GF-D8 (cell line): Measurements from ENCODE around the gene LCOR.
"Not testable (repeated sequence)": the region's sequence is repeated elsewhere in the genome, so short reads cannot be mapped to it uniquely, and the experiment has no call there.

Source experiments
- DNase-seq: peaks from one replicate; lab custom pipeline; 2025; lab: John Stamatoyannopoulos, UW

LCOR gene

DNA sequence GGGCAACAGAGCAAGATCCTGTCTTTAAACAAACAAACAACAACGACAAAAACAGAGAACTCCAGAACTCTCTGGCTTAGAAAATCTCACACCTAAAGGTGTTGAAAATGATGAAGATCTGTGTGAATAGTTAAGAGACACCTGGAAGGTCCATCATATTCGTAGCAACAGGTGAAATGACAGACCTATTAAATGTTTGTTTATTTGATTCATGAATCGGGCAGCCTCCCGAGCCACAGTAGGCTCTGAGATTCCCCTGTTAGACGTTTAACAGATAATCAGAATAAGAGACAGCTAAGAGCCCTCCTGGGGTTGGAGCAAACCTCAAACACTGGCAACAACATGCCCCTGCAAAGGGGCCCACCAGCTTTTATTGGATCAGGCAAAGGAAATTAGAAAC is 103.7 kb downstream of the LCOR start:
- DNase-seq, result no peak

DNA sequence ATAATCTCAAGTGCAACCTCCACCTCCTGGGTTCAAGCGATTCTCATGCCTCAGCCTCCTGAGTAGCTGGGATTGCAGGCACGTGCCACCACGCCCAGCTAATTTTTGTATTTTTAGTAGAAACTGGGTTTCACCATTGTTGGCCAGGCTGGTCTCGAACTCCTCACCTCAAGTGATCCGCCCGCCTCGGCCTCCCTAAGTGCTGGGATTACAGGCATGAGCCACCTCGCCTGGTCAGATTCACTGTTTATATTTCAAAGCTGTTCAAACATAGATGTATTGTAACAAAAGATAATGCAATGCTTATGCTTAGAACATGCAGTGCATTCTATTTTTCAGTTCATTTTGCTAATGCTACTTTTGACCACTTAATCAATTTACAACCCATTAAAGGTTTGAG is 111.1 kb downstream of the LCOR start:
- DNase-seq, result not testable (repeated sequence)

DNA sequence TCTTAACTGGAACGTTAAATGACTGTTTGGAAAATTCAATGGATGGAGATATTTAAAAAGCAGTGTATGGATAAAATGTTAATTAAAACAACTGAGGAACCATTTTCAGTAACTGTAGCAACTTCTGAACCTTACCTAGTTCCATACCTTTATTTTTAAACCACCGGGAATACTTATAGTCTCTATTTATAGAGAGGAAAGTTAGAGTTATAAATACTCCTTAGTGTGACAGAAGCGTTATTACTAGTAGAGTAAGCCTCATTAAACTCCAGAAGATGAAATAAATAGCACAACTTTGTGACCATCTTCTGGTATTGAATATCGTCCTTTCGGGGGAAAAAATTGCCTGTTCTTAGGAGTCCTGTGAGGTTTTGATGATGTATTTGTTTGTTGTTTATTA is 114.9 kb downstream of the LCOR start:
- DNase-seq, result no peak

DNA sequence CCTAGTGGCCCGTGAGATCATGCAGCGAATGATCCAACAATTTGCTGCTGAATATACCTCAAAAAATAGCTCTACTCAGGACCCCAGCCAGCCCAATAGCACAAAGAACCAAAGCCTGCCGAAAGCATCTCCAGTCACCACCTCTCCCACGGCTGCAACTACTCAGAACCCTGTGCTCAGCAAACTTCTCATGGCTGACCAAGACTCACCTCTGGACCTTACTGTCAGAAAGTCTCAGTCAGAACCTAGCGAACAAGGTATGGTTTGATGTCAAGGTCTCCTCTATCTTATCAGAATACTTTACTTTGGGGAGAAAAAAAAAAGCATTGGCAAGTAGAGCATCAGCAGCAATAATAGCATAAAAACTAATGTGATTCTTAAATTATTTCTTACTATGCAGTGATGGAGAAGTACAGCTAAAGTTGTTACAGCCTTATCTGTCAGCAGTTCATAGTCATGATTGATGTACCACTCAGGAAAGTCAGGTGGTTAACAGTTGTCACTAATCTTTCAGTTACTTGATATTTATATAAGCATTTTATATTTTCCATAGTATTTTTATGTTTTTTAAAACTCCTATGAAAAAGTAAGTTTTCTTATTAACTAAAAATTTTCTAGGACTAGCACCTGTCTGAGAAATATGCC is 117.1 kb downstream of the LCOR start:
- no peak for DNase-seq

DNA sequence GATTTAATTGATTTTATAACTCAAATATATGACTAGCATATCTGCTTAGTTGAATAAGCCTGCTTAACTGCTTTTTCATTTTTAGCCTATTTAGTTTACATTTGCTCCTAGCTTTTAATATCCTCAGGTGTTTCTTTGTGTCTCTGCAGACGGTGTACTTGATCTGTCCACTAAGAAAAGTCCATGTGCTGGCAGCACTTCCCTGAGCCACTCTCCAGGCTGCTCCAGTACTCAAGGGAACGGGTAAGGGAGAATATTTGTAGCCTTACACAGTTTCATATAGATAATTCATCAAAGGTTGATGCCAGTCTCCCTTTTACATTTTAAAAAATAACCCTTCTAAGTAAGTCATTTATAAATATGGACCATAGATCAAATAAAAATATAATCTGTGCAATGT is 119.9 kb downstream of the LCOR start:
- no peak for DNase-seq

DNA sequence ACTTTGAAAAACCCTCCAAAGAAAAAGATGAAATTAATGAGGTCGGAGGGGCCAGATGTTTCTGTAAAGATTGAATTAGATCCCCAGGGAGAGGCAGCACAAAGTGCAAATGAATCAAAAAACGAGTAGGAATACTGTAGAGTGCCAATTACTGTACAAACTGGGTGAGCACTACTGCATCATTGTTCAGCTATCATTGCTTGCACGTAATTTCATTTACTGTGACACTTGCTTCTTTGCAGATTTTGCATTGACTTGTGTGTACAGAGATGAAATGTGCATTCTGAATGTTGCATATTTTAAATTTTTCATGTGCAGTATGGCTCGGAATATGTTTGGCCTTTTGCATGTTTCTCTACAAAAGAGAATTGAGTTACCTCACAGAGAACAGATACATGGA is 123.7 kb downstream of the LCOR start:
- no peak for DNase-seq

DNA sequence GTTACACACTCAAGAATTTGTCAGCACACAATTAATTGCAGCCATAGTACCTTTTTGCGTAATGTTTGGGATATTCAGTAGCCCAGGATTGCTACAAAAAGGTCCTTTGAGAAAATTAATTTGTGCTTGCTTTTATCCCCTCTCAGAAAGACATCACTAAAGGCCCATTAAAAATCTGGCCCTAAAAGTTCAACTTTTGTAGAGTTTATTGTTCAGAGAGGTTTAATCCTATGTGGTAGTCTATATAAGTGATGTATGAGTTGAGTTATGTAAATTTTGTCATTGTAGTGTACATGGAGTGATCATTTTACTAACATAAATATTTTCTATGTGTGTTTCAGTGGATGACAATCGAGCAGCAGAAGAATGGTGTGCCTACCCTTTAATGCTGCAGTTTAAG is 126.0 kb downstream of the LCOR start:
- no peak for DNase-seq

DNA sequence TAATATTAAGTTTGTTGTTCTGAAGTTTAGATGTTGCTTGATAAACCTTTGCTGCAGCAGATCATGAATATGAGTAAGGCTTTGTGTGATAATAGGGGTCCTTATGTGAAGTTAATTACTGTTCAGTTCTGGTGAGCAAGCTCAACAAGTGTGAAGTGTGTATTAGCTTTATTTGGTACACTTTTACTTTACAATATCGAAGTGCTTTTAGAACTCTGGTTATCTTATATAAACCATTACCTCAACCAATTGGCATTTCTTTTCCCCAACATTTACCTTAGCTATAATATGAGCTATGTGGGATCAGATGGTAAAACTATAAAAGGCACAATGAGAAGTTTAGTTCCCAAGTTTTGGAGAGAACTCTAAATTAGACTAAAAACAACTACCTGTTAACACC is 127.6 kb downstream of the LCOR start:
- DNase-seq, result no peak

DNA sequence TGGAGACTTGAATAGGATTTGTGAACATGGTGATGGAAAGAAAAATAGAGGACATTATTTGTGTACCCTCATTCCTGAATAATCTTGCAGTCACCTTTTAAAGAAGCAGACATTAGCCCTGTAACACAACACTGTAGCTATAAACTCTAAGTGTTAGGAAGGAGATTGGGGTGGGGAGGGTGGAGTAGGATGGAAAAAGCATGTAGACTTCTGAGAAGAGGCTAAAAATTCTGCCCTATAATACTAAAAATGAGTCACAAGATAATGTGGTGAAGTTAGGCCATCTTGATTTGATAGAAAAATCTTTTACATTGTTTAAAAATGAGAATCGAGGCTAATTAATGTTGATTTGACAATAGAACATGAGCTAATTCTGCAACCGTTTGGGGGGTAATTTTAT is 128.8 kb downstream of the LCOR start:
- DNase-seq, result no peak

DNA sequence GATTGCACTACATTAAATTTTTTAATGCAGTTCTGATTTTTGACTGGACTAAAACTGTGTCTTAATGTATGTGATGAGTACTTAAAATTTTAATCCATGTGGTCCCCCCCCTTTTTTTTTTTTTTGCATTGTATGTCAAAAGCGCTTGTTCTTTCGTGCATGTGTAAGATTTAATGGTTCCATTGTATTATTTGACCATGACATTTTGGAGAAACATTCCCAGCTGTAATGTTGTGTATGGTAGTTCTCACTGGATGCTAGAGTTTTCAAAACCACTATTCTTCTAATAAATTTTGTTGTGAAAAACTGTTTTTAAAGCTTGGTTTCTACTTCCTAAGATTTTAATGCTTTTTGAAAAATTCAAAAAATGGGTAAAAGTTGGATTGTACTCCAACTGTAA is 132.0 kb downstream of the LCOR start:
- no peak for DNase-seq

DNA sequence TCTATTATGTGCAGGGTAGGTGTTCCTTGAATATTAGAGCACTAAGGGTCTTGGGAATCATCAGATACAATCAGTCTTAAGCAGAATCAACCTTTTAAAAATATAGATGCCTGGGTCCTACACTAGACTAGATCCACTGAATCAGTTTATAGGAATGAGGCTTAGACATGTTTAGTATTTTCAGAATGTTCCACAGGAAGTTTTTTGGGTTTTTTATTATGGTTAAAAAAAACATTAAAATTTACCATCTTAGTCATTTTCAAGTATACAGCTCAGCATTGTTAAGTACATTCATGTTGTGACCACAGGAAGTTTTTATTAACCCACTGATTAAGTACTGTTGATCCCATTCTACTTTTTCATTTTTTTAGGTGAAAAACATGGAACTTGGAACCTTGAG is 135.7 kb downstream of the LCOR start:
- no peak for DNase-seq

DNA sequence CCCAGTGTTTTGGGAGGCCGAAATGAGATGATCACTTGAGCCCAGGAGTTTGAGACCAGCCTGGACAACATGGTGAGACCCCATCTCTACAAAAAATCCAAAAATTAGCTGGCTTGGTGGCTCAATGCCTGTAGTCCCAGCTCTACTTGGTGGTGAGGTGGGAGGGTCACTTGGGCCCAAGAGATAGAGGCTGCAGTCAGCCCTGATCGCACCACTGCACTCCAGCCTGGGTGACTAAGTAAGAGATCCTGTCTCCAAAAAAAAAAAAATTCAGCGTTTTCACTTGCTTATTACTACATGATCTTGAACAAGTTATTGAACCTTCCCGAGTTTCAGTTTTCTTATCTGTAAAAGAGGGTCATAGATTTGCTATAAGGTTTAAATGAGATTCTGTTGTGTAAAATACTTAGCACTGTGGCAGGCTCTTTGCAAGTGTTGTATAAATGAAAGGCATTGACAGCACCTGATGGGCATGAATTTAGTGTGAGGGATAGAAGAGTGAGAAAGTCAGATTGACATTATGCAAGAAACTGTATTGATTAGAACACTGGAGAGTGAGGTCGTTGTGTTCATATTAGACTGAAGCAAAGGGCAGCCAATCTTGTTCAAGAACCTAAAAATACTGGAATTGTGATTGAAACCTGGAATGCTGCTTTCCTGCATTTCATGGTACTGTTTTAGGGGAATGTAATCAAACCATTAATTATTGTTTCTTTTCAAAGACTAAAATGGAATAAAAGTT is 136.8 kb downstream of the LCOR start:
- DNase-seq, result no peak

DNA sequence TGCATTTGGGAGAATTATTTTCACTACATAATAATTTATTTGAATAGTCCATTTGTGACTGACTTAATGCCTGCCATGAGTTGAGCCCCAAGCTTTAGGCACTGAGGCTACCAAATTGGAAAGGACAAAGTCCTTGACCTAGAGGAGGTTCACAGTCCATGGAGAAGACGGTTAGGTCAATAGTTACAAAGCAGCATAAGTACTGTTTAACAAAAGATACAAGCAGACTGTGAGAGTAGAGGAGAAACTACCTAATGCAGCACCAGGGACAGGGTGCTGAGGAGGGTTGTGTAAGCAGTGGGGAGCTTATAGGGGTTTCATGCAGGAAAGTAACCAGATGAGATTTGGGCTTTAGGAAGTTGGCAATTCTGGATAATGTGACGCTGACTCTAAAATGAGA is 139.2 kb downstream of the LCOR start:
- no peak for DNase-seq

DNA sequence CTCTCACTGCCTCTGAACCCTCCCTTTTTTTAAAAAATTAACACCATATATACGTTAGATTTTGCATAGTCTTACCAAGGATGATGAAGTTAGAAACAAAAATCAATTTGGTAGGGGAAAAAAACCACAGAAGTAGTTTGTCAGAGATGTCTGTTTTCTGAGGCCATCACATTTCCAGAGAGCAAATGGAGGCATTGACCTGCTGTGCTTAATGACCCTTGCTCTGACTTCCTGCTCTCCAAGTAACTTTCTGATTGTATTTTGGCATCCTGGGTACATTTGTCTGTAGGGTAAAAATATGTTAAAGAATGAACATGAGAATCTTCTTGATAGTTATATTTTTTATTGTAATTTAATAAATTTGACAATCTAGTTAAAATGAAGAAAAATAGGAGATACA is 140.2 kb downstream of the LCOR start:
- DNase-seq, result no peak

DNA sequence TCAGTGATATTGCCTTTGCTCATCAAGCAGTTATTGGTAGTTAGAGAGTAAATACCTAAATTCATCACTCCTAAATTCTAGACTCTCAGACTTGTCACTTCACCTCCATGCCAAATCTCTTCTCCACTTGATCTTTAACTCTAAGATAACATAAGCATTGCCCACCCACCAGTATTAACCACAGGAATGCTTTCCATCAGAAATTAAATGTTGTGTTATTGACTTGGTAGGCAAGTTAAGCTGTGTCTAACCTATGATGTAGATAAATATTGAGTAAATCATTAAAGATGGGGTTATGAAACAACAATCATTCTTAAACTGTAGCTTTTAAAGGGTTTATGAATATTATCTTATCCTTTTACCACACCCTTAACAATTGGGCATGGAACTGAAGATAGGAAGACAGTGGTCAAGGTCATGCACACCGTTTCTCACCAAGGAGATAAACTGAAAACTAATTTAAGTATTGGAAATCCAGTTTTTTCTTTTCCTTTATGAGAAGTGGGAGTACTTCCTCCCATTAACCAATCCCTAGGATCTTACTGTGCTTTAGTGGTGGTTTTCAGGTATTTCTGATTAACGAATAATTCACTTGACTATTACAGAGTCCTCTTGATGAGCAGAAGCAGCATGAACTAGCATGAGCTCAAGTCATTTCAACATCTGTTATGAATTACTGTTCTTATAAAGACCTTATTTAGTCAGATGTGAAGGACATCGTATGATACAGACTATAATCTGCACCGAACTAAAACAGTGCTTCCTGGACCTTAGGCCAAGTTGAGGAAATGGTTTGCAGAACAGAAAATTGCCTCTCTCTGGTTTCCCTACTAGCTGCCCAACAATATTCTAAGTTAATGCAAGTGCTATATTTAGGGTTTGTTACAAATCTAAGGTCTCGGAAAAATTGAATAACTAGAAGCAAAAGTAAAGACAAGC is 142.0 kb downstream of the LCOR start:
- DNase-seq, result no peak

DNA sequence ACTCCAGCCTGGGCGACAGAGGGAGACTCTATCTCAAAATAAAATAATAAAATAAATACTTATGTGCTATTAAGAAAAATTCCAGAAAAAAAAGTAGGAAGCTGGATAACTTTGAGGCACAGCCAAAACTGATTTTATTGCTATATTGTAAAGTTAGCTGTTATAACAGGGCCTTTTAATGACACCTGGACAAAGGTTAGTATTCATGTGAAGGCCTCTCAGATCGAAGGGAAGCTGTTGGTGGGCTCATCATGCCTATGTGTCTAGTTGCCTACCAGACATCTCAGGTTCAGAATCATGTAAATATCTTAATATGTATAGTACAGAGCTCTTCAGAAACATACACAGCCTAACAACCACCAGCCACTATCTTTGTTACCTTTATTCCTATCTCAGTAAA is 143.0 kb downstream of the LCOR start:
- no peak for DNase-seq

DNA sequence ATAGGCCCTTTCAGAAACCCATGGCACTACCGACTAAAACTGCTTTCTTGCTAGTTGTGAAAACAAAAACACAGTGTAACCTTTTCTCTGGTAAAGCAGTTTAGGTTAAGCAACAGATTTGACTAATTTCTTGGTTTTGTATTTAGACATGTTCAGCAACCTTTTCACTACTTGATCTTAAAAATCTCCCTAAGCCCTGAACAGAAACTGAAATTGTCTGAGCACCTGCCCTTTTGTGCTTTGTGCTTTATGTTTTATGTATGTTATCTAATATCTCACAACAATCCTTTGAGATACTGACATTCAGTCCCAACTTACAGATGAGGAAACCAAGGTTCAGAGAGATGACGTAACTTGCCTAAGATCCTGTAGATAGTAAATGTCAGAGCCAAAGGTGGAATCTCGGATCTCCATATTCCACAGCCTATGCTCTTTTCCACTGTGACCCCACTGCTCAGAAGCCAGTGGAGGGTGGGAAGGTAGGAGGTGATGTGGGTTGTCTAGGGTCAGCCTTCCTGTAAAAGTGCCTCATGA is 146.6 kb downstream of the LCOR start:
- DNase-seq, result no peak

DNA sequence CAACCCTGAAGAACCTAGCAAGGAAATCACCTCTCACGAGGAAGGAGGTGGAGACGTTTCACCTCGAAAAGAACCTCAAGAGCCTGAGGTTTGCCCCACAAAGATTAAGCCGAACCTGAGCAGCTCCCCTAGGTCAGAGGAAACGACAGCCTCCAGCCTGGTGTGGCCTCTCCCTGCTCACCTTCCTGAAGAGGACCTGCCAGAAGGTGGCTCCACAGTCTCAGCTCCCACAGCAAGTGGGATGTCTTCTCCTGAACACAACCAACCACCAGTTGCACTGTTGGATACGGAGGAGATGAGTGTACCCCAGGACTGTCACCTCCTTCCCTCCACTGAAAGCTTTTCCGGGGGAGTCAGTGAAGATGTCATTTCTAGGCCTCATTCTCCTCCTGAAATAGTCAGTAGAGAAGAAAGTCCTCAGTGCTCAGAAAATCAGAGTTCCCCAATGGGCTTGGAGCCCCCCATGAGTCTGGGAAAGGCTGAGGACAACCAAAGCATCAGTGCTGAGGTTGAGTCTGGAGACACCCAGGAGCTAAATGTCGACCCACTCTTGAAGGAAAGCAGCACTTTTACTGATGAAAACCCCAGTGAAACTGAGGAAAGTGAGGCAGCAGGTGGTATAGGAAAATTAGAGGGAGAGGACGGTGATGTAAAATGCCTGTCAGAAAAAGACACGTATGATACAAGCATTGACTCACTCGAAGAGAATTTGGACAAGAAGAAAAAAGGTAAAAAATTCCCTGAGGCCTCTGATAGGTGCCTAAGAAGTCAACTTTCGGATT is 150.2 kb downstream of the LCOR start:
- no peak for DNase-seq

DNA sequence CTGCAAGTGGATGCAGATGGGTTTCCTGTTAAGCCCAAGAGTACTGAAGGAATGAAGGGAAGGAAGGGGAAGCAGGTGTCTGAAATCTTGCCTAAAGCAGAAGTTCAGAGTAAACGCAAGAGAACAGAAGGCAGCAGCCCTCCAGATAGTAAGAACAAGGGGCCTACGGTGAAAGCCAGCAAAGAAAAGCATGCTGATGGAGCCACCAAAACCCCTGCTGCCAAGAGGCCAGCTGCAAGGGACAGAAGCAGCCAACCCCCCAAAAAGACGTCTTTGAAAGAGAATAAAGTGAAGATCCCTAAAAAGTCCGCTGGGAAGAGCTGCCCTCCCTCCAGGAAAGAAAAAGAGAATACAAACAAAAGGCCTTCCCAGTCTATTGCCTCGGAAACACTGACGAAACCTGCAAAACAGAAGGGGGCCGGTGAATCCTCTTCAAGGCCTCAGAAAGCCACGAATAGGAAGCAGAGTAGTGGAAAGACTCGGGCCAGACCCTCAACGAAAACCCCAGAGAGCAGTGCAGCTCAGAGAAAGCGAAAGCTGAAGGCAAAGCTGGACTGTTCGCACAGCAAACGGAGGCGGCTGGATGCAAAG is 152.5 kb downstream of the LCOR start:
- DNase-seq, result peak; percentile 79

DNA sequence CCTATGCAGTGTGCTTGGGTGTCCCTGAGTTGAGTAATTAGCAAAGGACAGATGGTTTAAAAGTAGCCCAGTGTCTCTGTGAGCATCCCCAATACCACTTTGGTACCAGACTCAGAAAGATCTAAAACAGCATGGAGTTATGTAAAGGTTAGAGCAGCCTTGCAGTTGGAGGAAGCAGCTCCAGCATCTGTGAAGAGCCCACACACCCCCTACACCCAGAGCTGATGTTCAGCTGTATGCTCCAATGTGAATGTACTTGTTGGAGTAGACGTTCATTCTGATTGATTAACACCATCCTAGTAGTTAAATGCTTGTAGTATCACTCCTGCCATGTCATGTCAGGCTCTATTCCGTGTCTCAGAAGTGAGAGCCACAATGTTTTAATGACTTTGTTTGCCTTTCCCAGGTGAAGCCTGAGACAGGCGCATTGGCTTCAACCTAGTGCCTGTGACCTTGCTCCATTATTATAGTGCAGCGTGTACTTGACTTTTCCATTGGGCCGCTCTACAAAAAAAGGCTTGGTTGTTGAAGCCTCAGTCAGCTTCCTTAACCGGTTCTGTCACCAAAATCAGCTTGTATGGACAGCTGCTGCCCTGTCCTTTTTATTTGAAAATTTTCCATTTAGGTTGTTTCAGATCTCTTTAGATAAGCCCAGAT is 154.2 kb downstream of the LCOR start:
- DNase-seq, result no peak
